ENCODE data around the gene KSR1.

- no peak for TF ChIP-seq CTCF (conservative IDR thresholded peaks at IDR 0.05; ENCODE audit: low read depth, low read length)
- TF ChIP-seq EZH2 (IDR thresholded peaks at IDR 0.05; ENCODE audit: borderline replicate concordance, low read depth, low read length, poor library complexity, severe bottlenecking), result no peak
These were observed 171.3 kb downstream of the KSR1 start for GRCh38 chr17:27627514-27627913.
